HEK293 (cell line): ENCODE measurements around the gene PDK2.

ENCODE experiments used
- ZNF146 ChIP-seq: fragments of 450-650 bp; formaldehyde crosslinking; IDR thresholded peaks from 2 replicates; pipeline ENCODE4 v1.5.1; 2016; ENCODE audit warnings: missing biosample characterization, missing genetic modification characterization
- ZNF274 ChIP-seq, 2 experiments: fragments of 200-500 bp in 1 of 2; fragments of 450-650 bp in 1 of 2; sonication (Bioruptor generic) in 1 of 2; formaldehyde crosslinking in 1 of 2; IDR thresholded peaks; 2 replicates each; pipeline versions ENCODE4 v1.5.1 to v1.6.1; 2014 to 2016; ENCODE audit warnings: borderline replicate concordance in 1 of 2, inconsistent platforms in 1 of 2, low read length in 1 of 2, missing biosample characterization in 1 of 2, missing genetic modification characterization in 1 of 2
- ZNF560 ChIP-seq: fragments of 450-650 bp; formaldehyde crosslinking; IDR thresholded peaks from 2 replicates; pipeline ENCODE4 v1.5.1; 2017; ENCODE audit warnings: missing biosample characterization, missing genetic modification characterization, borderline replicate concordance
- TF ChIP-seq, protein P1 (sequence below): fragments of 450-650 bp; formaldehyde crosslinking; IDR thresholded peaks from 2 replicates; pipeline ENCODE4 v1.5.1; 2016; ENCODE audit warnings: missing biosample characterization, missing genetic modification characterization
- TF ChIP-seq, protein P2 (sequence below): fragments of 450-650 bp; formaldehyde crosslinking; IDR thresholded peaks from 2 replicates; pipeline ENCODE4 v1.5.1; 2016; ENCODE audit warnings: missing biosample characterization, missing genetic modification characterization

DNA sequence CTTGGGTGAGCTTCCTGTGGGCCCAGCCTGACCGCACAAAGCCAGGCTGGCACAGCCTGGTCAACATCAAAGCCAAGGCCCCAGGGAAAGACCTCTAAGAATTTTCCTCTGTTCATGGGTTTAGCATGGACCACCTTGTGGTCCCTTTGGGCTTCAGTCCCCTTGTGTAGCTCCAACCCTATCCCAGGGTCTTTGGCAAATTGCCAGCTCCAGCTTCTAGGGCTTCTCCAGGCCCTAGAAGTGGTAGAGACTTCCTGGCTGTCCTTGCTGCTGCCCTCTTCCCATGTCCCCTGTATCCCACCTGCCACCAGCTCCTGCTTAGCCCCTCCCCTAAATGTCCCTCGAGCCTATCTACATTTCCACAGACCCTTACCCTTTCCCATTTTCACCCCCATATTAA is 49.0 kb upstream of the PDK2 start:
- TF ChIP-seq ZNF274 (IDR thresholded peaks at IDR 0.05; ENCODE audit: low read length) (no peak), ZNF274 (tag by site-specific recombination; IDR thresholded peaks at IDR 0.05; ENCODE audit: borderline replicate concordance) (no peak), ZNF146 (no peak), ZNF560 (no peak)
- TF ChIP-seq, protein P1, sequence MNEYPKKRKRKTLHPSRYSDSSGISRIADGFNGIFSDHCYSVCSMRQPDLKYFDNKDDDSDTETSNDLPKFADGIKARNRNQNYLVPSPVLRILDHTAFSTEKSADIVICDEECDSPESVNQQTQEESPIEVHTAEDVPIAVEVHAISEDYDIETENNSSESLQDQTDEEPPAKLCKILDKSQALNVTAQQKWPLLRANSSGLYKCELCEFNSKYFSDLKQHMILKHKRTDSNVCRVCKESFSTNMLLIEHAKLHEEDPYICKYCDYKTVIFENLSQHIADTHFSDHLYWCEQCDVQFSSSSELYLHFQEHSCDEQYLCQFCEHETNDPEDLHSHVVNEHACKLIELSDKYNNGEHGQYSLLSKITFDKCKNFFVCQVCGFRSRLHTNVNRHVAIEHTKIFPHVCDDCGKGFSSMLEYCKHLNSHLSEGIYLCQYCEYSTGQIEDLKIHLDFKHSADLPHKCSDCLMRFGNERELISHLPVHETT (tag by site-specific recombination), result no peak
- TF ChIP-seq, protein P2, sequence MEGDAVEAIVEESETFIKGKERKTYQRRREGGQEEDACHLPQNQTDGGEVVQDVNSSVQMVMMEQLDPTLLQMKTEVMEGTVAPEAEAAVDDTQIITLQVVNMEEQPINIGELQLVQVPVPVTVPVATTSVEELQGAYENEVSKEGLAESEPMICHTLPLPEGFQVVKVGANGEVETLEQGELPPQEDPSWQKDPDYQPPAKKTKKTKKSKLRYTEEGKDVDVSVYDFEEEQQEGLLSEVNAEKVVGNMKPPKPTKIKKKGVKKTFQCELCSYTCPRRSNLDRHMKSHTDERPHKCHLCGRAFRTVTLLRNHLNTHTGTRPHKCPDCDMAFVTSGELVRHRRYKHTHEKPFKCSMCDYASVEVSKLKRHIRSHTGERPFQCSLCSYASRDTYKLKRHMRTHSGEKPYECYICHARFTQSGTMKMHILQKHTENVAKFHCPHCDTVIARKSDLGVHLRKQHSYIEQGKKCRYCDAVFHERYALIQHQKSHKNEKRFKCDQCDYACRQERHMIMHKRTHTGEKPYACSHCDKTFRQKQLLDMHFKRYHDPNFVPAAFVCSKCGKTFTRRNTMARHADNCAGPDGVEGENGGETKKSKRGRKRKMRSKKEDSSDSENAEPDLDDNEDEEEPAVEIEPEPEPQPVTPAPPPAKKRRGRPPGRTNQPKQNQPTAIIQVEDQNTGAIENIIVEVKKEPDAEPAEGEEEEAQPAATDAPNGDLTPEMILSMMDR (tag by site-specific recombination), result no peak
